HuH-7.5 (cell line): Measurements from ENCODE around the gene TINAGL1.

Source experiments
- DNase-seq: peaks from one replicate; pipeline ENCODE4 v3.0.0; 2011; ENCODE audit warnings: low spot score

The TINAGL1 gene

DNA sequence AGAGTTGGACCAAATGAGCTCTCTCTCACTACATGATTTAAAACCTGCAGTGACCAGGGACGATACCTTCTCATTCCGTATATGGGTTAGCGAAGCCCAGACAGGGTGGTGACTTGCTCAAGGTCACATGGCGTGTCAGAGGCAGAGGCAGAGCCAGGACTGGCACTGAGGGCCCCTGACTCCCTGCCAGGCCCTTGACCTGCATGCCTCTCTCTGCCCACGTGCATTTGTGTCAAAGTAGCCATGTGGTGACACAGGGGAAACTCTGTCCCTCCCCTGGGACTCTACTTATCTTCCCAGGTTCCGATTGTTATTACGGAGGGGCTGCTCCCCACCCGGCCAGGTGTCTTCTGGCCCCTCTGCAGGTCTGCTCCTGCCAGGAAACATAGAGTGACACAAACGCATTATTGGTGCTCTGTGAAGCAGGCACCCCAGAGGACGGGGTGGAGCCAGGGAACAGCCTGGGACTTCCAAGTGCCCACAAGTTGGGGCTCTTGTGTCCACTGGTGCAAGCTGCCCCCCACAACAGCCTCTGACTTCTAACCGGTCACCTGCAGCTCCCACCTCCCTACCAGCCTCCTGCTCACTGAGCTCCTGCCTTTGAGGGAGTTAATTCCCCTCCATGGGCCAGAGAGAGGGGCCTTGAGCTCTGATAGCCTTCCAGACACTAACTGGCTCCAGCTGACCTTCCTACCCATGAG lies 7.3 kb upstream of the TINAGL1 start:
- DNase-seq = no peak

DNA sequence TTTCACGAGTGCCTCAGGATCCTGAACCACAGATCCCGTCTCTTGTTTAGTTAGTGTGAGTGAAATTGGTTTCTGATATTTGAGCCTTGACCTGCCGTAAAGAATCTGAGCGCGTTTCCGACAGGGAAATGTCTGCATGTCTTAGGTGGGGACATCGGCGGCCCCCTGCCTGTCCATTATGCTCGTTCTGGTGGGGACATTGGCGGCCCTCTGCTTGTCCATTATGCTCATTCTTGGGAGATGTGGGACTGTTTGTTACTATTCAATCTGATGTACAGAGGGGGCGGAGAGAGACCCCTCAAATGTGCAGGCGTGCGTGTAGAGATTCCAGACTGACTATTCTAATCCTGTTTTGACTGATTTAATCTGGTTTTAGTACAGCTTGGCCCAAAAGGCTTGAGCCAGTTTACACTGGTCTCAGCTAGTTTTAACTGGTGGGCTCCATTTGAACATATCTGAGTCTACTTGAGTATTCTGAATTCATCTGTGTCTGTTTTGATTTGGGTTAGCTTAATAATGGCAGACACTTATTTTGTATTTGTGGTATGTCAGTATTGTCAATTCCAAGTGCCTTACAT lies 6.6 kb upstream of the TINAGL1 start:
- no peak for DNase-seq

DNA sequence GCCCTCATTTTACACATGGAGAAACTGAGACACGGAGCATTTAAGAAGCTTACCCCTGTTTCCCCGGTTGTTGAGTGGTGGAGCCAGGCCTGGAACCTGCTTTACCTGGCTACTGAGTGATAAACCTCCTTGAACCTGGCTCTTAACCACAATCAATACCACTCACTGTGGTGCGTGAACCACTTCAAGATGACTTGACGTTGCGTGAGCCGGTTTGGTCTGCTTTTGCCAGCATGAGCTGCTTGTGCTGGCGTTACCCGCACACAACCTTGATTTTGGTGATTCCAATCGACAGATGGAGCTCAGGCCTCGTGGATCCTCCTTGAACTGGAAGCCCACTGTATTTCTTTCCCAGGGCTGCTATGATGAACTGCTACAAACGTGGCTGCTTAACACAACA lies 6.1 kb upstream of the TINAGL1 start:
- DNase-seq = no peak

- no peak for DNase-seq
These were observed 5.4 kb upstream of the TINAGL1 start for GRCh38 chr1:31570906-31571305.

GRCh38 chr1:31571340-31572295 lies 4.7 kb upstream of the TINAGL1 start:
- no peak for DNase-seq

GRCh38 chr1:31572323-31573104 lies 3.8 kb upstream of the TINAGL1 start:
- no peak for DNase-seq

GRCh38 chr1:31573261-31573660 lies 3.1 kb upstream of the TINAGL1 start:
- no peak for DNase-seq

GRCh38 chr1:31574749-31575368 lies 1.5 kb upstream of the TINAGL1 start:
- DNase-seq = no peak

- DNase-seq = peak; percentile 68
These were observed 760 bp upstream of the TINAGL1 start for GRCh38 chr1:31575369-31576140.

- DNase-seq = no peak
These were observed 584 bp downstream of the TINAGL1 start for GRCh38 chr1:31576743-31577455.

DNA sequence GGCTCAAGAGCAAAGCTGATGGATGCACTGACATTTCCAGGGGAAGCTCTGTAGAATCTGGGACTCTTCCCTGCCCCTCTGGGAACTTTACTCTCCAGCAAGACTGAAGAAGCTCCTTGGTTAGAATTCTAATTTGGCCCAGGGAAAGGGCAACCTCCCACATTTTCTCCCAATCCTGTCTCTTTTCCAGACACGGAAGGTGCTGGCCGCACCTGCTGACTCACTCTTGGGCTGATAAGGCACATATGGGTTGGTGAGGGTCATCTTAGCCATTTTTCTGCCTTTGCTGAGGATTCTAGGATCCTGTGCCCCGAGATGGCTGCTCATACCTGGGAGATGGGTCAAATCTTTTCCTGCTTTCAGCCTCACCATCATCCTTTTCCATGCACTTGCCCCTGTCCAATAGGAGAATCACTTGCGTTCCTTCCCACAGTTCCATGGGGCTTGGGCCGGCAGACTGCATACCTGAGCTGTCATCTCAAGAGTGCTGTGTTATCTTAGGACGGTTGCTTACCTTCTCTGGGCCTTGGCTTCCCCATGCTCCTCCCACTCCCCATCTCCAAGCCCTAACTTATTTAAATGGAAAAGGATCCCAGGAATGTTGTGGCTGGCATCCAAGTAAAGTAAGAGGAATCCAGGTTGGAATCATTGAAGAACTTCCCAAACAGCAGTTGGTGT lies 1.3 kb downstream of the TINAGL1 start:
- DNase-seq = no peak

DNA sequence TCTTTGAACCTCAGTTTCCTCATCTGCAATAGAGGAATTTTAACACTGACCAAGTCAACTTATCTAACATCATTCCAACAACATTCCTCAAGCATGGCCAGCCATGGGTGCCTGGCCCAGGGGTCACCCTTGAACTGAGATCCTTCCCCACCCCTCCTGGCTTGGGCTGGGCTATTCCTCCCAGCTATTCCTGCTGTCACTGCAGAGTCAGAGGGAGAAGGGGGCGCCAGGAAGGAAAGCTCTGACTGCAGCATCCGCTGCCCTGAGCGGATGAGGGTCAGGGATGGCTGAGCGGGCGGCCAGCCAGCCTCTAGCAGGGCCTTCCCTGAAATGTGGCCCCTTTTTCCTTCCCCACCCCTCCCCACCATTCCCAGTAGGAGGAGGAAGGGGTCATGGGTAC lies 3.1 kb downstream of the TINAGL1 start:
- no peak for DNase-seq

GRCh38 chr1:31580513-31580870 lies 4.2 kb downstream of the TINAGL1 start:
- DNase-seq = no peak

GRCh38 chr1:31580891-31581603 lies 4.7 kb downstream of the TINAGL1 start:
- DNase-seq = no peak

- DNase-seq = no peak
These were observed 5.8 kb downstream of the TINAGL1 start for GRCh38 chr1:31581821-31582810.

DNA sequence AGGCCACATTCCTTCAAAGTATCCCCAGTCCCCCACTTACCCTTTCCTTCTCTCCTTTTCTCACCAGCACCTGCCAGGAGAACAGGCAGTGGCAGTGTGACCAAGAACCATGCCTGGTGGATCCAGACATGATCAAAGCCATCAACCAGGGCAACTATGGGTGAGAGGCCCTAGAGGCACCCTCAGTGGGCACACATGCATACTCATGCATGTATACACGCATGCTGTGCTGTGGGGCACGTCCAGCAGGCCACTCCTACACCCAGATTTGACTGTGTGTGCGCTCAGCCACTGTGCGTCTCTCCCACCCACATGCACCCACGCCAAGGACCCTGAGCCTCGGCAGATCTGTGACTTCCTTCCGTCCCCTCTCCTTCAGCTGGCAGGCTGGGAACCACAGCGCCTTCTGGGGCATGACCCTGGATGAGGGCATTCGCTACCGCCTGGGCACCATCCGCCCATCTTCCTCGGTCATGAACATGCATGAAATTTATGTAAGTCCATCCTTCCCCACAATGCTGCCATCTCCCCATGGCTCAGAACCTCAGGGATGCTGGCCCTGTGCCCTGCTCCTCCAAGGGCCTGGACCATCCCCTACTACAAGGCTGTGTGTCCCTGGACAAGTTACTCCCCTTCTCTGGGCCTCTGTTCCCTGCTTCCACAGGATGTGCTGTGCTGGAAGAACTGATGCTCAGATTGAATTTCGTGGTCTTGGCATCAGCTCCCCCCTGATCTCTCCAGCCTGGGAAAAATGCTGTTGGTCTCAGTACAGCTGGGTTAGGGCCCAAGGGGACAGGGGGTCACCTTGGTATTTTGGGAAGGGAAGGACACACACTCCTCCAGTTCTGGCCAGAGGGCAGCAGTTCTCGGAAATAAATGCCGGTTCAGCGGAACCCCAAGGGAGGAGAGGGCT lies 7.0 kb downstream of the TINAGL1 start:
- DNase-seq = no peak
